G401.6 (cell line): Measurements from ENCODE around the gene NALF2.

Experiments
- FAIRE-seq: peaks from 2 replicates; lab custom pipeline; 2012; peaks lifted over from hg19 to GRCh38; lab: Jason Lieb, UNC

NALF2 gene

DNA sequence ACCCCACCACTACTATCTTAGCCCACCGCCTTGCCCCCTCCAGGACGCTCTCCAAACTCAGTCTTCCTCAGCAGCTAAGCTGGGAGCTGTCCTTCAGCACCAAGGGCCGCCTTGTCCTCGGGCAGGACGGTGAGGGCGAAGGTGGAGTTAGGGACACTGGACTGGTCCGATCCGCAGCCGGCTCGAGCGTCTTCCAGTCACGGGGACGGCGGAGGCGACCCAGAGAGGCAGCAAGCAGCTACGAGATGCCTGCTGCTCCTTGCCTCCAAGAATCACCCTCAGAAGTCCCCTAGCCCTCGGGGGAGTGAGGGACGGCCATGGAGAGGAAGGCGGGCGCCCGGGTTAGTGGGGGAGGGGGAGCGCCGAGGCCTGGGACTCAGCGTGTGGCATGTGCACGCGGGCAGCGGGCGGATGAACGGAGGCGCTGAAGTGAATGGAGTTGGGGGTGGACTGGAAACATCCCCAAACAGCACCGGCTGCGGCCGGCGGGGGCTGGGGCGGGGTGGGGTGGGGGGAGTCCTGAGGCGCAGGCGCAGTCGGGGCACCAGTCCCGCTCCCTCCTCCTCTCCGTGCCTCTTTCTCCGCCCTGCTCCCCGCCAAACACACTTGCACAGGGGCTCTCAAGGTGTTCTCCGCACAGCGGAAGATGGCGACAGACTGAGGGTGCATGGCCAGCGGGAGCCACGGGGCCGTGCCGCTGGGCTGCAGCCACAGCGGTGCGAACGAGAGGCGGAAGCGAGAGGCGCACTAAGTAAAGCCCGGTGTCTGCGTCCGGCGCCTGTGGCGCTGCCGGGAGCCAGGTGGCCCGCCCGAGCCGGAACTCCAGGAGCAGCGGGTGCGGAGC lies at the start of gene NALF2:
Gene NALF2 (plus strand): TSS at position 545 of the 844 bp plus-strand sequence. CDS start 957 bp downstream, outside the sequence.
- no peak for FAIRE-seq

DNA sequence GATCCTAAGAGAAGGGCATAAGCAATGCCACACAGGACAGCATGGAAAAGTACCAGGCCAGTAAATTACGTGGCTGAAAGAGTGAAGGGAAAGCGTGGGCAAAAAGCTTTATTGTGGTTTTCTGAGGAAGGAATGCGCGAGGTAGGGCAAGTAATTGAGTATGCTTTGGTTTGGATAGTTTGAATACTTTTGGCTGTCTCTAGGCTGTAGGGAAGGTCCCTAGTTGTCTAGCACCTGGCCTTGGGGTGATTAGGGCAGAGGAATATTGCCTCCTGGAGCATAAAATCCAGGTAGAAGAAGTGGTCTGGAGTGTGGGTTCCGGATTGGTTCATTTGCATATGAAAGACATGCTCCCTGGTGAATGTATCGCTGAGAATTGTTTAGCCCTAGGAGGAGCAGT lies 46.4 kb upstream of the NALF2 start:
- FAIRE-seq, result no peak

DNA sequence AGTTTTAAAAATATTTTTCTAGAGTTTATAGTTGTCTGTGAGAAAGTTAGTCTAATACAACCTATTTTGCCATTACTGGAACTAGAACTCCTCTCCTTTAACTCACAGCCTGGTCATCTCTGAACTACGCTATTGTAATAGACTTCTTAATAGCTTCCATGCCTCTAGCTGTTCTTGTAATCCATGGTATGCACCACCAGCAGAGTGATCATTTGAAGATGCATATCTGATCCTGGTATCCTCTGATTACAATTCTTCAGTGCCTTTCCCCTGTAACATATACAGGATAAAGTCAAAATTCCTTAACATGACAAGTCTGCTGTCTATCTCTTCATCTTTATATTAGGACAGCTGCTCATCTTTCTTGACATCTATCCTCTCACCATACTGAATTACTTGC lies 37.6 kb upstream of the NALF2 start:
- FAIRE-seq, result no peak

DNA sequence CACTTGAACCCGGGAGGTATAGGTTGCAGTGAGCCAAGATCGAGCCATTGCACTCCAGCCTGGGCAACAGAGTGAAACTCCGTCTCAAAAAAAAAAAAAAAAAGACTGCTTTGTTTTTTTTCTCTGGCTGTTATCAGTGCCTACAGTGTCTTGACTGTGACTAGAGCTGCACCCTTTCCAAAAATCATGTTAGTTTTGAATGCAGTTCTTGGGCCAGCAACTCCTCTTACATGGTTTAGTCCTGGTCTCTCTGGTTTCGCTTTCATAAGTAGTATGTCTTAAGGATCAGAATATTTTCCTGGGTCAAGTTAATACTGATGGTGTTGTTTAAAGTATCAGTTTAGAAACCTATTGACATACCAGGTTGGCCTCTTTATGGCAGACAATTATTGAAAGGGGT lies 34.2 kb upstream of the NALF2 start:
- no peak for FAIRE-seq

DNA sequence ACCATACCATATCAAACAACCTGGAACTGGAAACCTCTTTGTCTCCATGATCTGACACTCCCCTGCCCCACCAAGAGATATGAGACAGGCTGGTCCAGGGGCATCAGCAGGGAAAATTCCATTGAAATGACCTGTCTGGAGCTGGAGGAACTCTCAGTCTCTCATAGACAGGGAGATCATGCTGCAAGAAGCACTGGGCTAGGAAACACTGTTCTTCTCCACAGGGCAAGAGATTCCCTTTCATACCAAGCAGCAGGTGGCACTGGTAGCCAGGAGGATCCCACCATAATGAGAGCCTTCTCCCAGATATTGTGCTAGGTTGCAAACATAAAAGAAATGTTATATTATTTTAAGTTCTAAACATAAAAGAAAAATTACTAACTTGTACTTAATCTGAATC lies 14.5 kb upstream of the NALF2 start:
- FAIRE-seq, result no peak

DNA sequence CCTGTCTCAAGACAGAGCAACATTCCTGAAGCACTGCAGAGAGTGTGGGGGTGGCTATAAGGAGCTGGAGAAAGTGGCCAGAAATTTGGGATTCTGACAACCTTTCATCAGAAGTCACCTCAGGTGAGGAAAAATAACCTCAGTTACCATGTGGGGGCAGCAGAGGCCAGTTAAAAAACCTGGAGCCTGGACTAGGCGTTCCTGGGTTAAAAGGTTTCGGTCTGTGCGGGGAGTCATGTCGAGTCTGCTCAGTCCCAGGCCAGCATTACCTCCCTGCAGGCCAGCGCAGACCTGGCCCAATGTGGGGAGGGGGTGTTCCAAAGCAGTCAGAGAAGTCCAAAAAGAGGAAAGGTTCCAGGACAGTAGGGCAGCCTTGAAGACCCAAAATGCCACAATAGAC lies 10.9 kb upstream of the NALF2 start:
- no peak for FAIRE-seq

DNA sequence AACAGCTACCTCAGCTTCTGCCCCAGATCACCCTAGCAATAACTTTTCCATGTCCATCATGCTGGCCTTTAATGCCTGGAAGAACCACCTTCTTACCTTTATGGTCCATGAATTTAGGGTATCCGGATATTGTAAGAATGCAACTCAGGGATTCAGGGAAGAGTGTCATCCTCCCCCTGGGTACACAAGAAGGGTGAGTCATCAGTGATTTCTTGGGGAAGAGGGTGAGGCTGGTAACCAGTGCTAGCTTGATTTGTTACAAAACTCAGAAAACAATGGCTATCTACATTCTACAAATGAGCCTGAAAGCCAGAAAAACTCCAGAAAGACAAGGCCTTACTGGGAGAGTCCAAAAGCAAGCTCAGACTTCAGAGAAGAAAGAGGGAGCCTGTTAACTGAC lies 10.4 kb upstream of the NALF2 start:
- FAIRE-seq, result no peak

DNA sequence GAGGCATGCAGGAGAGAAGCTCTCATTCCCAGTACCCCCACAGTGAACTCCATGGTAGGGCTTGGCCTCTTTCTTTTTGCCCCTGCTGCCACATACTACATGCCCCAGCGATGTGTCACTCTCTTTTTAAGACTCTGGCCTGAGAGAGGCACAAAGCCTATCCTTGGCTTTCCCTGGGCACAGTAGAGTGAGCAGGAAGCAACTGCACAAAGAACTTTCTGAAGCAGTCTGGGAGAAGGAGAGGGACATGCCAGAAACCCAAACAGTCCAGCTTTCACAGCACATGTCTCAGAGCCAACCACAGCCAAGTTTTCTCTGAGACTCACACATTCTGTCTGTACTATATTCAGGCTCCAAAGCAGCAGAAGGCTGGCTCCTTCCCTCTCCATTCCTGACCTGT lies 7.9 kb upstream of the NALF2 start:
- no peak for FAIRE-seq

DNA sequence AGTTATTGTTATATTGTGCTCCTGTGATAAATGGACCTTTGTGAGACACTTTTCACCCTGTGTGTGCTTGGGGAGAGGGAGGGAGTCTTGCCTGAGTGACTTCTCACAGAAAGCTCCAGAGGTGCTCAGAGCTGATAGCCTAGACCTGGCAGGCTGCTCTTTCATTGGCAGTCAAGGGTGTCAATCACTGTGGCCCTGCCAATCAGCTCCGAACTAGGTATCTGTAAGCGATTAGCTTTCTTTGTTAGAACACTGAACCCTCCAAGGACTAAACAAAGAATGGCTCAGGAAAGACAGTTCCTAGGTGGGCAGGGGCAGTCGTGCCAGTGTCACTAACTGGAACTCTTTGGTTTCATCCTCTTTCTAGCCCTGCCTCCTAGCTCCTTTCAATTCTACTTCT lies 2.7 kb upstream of the NALF2 start:
- FAIRE-seq, result no peak

DNA sequence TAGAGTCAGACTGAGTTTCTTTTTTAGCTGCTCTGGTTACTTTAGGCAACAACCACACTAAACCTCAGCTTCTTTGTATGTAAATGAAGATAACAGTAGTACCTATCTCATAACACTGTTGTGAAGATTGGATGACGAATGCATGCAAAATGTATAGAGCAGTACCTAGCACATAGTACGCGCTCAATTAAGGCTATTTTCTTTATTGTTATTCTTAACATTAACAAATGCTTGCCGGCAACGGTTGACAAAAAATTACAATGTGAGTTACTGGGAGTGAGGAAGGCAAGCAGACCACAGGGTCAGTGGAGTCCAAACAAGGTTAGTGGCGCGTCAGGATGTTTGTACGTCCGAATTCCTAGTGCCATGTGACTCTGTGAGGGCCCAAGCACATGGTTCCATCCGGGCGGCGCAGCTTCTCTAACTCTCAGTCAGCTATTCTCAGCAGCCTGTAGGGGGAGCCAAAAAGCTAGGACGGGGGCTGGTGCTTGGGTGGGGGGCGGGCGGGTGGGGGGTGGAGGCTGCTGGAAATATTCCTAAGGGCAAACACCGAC lies 821 bp upstream of the NALF2 start:
- no peak for FAIRE-seq

DNA sequence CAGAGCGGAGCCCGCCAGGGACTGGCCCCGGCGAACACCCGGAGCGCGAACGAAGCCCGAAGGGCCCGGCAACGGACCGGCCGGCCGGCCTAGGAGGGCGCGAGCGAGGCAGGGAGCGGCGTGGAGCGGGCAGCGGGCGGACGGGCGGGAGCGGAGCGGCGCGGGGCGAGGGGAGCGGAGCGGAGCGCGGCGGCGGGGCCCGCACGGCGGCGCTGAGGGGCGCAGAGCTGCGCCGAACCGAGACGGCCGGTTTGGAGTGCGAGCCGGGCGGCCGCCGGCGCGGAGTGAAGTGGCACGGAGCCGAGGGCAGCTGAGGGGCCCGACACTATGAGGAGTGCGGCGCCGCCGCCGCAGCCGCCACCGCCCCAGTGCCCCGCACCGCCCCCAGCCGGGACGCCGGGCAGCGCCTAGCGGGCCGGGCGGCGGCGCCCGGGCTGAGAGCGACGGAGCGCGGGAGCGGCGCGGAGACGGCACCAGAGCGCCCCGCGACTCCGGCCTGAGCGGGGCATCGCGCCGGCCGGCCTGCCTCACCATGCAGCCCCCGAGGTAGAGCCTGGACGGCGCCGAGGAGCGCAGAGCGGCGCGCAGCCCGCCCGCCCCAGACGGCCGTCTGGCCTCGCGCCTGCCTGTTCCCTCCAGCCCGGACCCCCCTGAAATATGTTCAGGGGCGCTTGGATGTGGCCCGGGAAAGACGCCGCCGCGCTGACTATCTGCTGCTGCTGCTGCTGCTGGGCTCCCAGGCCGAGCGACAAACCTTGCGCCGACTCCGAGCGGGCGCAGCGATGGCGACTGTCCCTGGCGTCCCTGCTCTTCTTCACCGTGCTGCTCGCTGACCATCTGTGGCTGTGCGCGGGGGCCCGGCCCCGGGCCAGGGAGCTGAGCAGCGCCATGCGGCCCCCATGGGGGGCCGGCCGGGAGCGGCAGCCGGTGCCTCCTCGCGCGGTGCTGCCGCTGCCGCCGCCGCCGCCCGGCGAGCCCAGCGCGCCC lies 793 bp downstream of the NALF2 start:
- no peak for FAIRE-seq

DNA sequence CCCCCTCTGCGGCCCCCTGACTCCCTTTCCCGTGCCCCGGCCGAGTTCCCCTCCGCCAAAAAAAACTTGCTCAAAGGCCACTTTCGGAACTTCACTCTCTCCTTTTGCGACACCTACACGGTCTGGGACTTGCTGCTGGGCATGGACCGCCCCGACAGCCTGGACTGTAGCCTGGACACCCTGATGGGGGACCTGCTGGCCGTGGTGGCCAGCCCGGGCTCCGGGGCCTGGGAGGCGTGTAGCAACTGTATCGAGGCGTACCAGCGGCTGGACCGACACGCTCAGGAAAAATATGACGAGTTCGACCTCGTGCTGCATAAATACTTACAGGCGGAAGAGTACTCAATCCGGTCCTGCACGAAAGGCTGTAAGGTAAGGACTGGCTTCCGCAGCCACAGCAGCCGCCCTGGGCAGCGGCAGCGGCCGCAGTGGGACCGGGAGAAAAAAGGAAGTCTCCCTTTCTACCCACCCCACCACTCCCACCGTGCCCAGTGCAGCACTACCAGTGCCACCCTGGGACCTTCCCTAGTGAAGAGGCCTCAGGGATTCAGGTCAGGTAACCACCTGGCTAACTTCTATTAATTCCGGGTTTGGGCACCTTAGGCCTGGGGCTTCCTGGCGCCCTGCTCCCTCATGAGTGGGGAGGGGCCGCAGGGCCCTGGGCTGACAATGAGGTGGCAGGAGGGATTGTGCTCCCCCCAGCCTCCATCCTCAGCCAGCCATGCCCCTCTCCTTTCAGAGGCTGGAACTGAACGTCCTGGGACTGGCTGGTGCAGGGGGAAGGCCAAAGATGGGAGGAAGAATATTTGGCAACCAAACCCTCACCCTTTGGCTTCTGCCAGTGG lies 1.9 kb downstream of the NALF2 start:
- no peak for FAIRE-seq

DNA sequence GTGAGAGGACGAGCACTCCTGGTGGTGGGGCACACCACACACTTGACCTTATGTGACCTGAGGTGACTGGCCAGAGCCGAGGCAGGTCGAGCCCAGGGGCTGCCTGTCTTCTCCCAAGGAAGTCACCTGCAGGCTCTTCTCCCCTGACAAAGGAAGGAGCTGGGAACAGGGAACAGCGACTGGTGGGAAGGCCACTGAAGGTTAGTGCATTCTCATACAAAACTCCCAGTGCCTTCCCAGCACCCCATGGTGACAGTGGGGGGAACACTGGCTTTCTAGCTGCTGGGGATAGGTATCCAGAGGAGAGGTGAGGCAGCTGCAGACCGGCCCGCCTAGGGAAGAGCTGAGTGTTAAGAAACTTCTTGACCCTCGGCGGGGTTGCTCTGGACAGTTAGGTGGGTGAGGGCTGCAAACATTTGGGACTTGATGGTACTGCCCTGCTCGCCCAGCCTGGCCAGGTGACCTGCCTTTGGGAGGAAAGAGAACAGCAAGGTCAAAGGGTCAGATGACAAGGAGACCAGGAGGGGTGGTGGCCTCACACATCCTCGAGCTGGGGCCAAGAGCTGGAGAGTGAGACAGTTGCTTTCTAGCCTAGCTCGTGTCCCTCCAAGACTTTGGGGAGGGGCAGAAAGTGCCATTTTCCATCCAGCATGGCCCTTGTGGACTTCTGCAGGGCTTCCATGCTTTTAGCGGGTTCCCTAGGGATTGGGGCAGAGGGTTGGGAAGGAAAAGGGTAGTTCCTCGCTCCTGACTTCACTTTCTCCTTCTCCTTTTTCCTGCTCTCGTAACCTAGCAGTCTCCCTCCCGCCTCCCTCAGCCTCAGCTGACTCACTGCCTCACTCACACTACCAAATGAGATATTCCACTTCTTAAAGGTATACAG lies 2.7 kb downstream of the NALF2 start:
- no peak for FAIRE-seq

DNA sequence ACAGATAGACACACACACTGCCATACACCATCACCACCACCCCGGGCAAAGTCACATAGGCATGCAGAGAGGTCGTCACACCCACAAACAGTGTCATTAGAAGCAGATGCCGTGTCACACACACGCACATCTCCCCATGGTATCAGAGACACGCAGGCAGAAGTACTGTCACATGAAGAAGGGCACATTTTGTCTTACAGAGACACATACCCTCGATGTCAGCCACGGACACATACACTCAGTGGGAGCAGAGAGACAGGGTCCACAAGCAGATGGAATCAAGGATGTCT lies 3.3 kb downstream of the NALF2 start:
- FAIRE-seq, result no peak

DNA sequence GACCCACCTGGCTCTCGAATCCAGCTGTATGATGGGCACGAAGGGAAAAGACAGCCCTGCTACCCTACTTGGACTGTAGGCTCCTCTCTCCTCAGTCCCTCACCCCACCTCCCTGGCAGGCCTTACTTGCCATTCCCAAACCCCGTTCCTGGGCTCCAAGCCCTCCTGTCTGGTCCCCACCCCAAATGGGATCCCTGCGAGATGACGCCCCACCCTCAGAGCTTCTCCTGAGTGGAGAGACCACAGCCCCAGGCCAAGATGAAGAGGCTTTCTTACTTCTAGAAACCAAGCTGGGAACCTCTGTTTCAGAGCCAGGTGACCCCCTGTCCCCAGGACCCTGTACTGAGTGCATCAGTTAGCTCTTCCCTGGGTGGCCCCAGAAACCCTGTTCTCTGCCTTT lies 4.5 kb downstream of the NALF2 start:
- no peak for FAIRE-seq

DNA sequence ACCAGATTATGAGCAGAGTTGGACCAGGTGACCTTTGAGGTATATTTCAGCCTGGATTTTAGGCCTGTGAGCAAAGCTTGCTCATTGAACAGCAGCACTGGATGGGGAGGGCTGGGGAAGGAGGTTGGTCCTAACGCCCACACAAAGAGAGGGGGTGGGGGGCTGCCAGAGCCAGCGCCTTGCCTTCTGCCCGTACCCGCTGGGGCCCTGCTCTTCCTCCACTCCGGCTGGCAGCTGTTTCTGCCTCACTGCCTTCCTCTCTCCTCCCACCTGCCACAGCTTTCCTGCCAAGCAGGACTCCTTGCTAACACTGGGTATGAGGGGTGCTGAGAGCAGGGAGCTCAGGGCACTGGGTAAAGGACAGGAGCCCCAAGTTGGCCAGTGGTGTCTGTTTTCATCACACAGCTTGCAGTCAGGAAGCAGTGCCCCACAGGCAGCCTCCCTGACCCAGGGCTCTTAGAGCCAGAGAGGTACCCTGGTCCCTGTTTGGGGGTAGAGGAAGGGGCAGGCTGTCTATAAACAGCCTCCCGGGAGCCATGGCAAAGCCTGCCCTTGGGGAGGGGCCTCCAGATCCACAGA lies 6.1 kb downstream of the NALF2 start:
- FAIRE-seq, result no peak

DNA sequence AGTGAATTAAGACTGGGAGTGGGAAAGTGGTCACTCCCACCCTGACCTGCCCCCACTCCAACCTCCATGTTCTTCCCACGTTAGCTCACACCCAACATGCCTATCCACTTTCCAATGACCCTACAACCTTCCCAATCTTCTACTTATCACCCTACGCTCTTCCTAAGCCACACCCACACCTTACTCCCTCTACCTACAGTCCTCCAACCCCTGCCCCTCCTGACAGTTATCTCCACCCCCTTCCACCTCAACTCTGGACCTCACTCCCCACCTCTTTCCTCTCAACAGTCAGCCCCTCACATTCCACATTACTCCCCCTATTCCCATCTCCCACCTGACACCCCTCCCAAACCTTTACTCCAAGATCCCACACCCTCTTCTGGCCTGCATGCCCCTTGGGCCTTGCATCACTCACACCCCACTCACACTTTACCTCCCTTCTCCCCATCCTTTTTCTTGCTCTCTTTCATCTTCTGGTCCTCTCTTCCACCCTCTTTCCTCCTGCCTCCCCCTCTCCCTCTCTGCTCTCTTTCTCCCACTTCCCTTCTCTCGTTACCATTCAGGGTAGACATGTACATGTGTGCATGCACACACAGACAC lies 6.9 kb downstream of the NALF2 start:
- no peak for FAIRE-seq

DNA sequence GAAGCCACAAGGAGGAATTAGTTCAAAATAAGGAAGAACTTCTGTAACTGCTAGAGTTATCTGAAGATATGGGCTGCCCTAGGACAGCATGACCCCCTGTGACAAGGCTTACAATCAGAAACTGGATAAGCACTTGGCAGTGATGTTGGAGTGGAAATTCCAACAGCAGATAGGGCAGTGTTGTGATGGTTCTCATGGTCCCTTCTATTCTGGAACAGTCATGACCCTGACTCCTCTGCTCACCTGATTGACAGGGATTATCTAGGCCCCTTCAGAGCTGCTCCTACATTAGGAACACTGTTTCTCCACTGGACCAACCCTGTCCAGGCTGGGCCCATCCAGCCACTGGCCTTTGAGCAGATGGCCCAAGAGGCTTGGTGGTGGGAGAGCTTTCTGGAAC lies 17.9 kb downstream of the NALF2 start:
- FAIRE-seq, result no peak

DNA sequence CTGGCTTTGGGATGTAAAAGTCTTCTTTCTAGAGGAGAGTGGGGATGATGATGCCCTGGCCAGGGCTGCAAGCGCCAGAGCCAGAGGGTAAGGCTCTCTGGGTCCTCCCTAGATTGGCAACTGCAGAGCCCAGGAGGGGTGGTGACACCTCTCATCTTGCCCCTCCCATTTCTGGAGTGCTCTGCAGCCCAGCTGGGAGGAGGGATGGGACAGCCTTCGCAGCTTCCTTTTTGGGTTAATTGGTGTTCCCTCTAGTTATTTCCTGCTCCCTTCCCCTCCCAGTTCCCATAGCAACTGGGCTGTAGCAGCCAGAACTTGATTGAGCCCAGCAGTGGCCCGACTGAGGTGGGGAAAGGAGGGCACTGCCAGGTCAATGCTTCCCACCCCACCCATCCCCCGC lies 19.2 kb downstream of the NALF2 start:
- no peak for FAIRE-seq

DNA sequence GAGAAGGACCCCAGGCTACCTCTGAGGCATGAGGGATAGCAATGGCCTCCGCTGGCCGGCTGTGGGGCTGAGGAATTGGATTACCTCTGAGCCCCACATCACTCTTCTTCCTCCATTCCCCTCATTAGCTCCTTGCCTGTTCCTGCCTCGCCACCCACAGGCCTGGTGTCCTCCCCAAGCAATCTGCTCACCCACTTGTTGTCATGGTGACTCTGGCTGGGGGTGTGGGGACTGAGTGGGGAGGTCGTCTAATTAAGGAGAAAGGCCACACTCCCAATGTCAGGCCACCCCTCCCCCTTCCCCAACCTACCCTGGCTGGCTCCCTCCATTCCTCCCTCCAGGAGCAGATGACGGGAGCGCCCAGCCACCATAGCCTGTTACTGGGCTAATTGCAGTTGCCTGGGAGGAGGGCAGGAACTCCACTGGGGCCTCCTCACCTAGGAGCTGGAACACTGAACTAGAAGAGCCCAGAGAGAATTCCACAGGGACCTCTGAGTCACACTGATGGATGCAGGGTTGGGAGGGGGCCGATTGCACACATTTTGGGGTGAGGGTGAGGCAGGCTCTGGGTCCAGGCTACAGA lies 20.7 kb downstream of the NALF2 start:
- no peak for FAIRE-seq
